K562 (cell line): ENCODE data around the gene PTH2. TPM values are rescaled to one million over a fixed set of nuclear protein-coding genes. Genes with fewer than 3 reads are reported as not detected.
A peak's percentile ranks its signal among the peaks of the same experiment; 100 is the strongest.

Source experiments
- ATAC-seq: fragments of 200-7000 bp; cut with Tn5 transposase; 3 replicates; pipeline ENCODE4 v1.9.1; 2020; ENCODE audit warnings: moderate library complexity
- BruUV-seq: library from RNA; stranded (reverse); fragments of 400-500 nt; replicated peaks from 2 replicates; lab custom pipeline; 2021; lab: Mats Ljungman, UMichigan
- CTCF ChIA-PET: fragments of 300-600 bp; formaldehyde crosslinking; extraction: SDS; loops from one replicate; lab custom pipeline; 2021; ENCODE audit warnings: low intra/inter-chr PET ratio; lab: Yijun Ruan, JAX
- POLR2A ChIA-PET: fragments of 300-600, 350-650 bp; sonication (Branson Sonifier 250); formaldehyde crosslinking; extraction: SDS; loops from one replicate; lab custom pipeline; 2021; ENCODE audit warnings: antibody characterized with exemption, inconsistent platforms; lab: Yijun Ruan, JAX
- DNase-seq, 4 experiments: peaks; one replicate each; pipeline versions ENCODE4 v3.0.0 to v3.0.0-alpha.2; 2011 to 2018; ENCODE audit warnings: low spot score in 3 of 4, mixed read lengths in 3 of 4; ENCODE audit errors: extremely low read depth in 1 of 4
- FAIRE-seq: peaks from 2 replicates; lab custom pipeline; 2011; peaks lifted over from hg19 to GRCh38; lab: Jason Lieb, UNC
- H2AFZ ChIP-seq: 2 replicates; pipeline ENCODE4 v1.6.0; 2011; ENCODE audit warnings: low read depth, low read length, control low read depth, inconsistent platforms
- H3K27ac ChIP-seq: fragments of 200-600 bp; 3 replicates; pipeline ENCODE4 v1.8.0; 2011; ENCODE audit warnings: low read depth, mild to moderate bottlenecking, control low read depth, inconsistent platforms, low read length, moderate library complexity, mixed read lengths; ENCODE audit errors: extremely low read depth
- H3K27me3 ChIP-seq, 2 experiments: fragments of 300-600 bp in 1 of 2; 2 replicates in 1 of 2; 3 replicates in 1 of 2; pipeline versions ENCODE4 v1.6.0 to v1.8.0; 2011; ENCODE audit warnings: inconsistent platforms in 2 of 2, low read length in 2 of 2, mild to moderate bottlenecking in 1 of 2, mixed read lengths in 1 of 2, moderate library complexity in 1 of 2; ENCODE audit not compliant: control insufficient read depth in 2 of 2, insufficient read depth in 2 of 2
- H3K36me3 ChIP-seq: fragments of 300-600 bp; 3 replicates; pipeline ENCODE4 v1.8.0; 2011; ENCODE audit warnings: mild to moderate bottlenecking, low read length, inconsistent platforms; ENCODE audit not compliant: control insufficient read depth, insufficient read depth
- H3K4me1 ChIP-seq, 2 experiments: fragments of 200-600 bp in 1 of 2; replicated peaks in 1 of 2; 2 replicates in 1 of 2; 3 replicates in 1 of 2; pipeline versions ENCODE4 v1.5.1 to v1.8.0; 2011; ENCODE audit warnings: inconsistent platforms in 2 of 2, low read length in 2 of 2, mild to moderate bottlenecking in 1 of 2, mixed read lengths in 1 of 2, moderate library complexity in 1 of 2; ENCODE audit not compliant: control insufficient read depth in 2 of 2, insufficient read depth in 2 of 2
- H3K4me2 ChIP-seq: 2 replicates; pipeline ENCODE4 v1.6.1; 2011; ENCODE audit warnings: low read length, control low read depth, inconsistent platforms, mixed read lengths; ENCODE audit not compliant: insufficient read depth
- H3K4me3 ChIP-seq: fragments of 200-600 bp; sonication (generic), shearing (Covaris generic); 2 replicates; pipeline ENCODE4 v1.5.1; 2016; ENCODE audit warnings: control low read depth, inconsistent platforms
- H3K79me2 ChIP-seq: fragments of 200-600 bp; 3 replicates; pipeline ENCODE4 v1.8.0; 2011; ENCODE audit warnings: low read length, inconsistent platforms; ENCODE audit not compliant: control insufficient read depth, insufficient read depth
- H3K9ac ChIP-seq, 2 experiments: 2 replicates each; pipeline versions ENCODE4 v1.6.0 to v1.6.1; 2011; ENCODE audit warnings: low read depth in 2 of 2, low read length in 2 of 2, control low read depth in 1 of 2, inconsistent platforms in 1 of 2, mild to moderate bottlenecking in 1 of 2, mixed read lengths in 1 of 2; ENCODE audit not compliant: insufficient read depth in 1 of 2
- H3K9me1 ChIP-seq: one replicate; pipeline ENCODE4 v1.6.0; 2011; ENCODE audit warnings: inconsistent platforms, mild to moderate bottlenecking, low read length, moderate library complexity; ENCODE audit not compliant: control insufficient read depth, insufficient read depth
- H3K9me3 ChIP-seq: replicated peaks from 2 replicates; pipeline ENCODE4 v1.5.1; 2011; ENCODE audit warnings: low read depth, low read length, inconsistent platforms; ENCODE audit not compliant: control insufficient read depth, insufficient read depth
- H4K20me1 ChIP-seq: replicated peaks from 2 replicates; pipeline ENCODE4 v1.6.1; 2011; ENCODE audit warnings: low read length, inconsistent platforms, mixed read lengths; ENCODE audit not compliant: control insufficient read depth, insufficient read depth
- BCL6 ChIP-seq: fragments of 250-450 bp; sonication (Bioruptor Pico); IDR thresholded peaks from 2 replicates; pipeline ENCODE4 v1.4.0; 2020
- EHMT2 ChIP-seq: fragments of 450-650 bp; IDR thresholded peaks from 2 replicates; pipeline ENCODE4 v1.6.1; 2018; ENCODE audit warnings: antibody characterized with exemption
- ESRRA ChIP-seq: fragments of 450-650 bp; IDR thresholded peaks from 2 replicates; pipeline ENCODE4 v1.6.1; 2014; ENCODE audit warnings: low read depth, mild to moderate bottlenecking, moderate library complexity, borderline replicate concordance
- MCM2 ChIP-seq: fragments of 450-650 bp; IDR thresholded peaks from 2 replicates; pipeline ENCODE4 v1.6.1; 2017; ENCODE audit warnings: low read depth, mild to moderate bottlenecking
- NELFE ChIP-seq: IDR thresholded peaks from 2 replicates; pipeline ENCODE4 v1.6.1; 2011; ENCODE audit warnings: mild to moderate bottlenecking; ENCODE audit not compliant: insufficient read depth, insufficient read length
- OTX1 ChIP-seq: fragments of 450-650 bp; formaldehyde crosslinking; IDR thresholded peaks from 2 replicates; pipeline ENCODE4 v1.4.0; 2022; ENCODE audit warnings: mild to moderate bottlenecking
- PCBP1 ChIP-seq: fragments of 200-400 bp; formaldehyde crosslinking; IDR thresholded peaks from 2 replicates; pipeline ENCODE4 v1.6.1; 2018; ENCODE audit warnings: mild to moderate bottlenecking, low read depth, low read length; ENCODE audit not compliant: poor library complexity, severe bottlenecking
- WGBS: fragments of 100-300 bp; shearing (Covaris generic); methylation state at CpG from one replicate; pipeline ENCODE4 v1.1.6; 2016; ENCODE audit warnings: low coverage, mixed read lengths; ENCODE audit not compliant: insufficient coverage; ENCODE audit errors: missing lambda C conversion rate; 5-methylcytosine and 5-hydroxymethylcytosine counted together
- in situ Hi-C: fragments of 300-500 bp; cut with MboI; formaldehyde crosslinking; loops from 4 replicates; pipeline ENCODE4 v1.15.0; 2018; ENCODE audit warnings: inconsistent platforms, mixed read lengths
- intact Hi-C: fragments of 100-400 bp; cut with micrococcal nuclease; formaldehyde crosslinking; loops from 2 replicates; pipeline ENCODE4 v1.14.2; 2022
- polyA plus RNA-seq, 8 experiments: library from polyadenylated mRNA; depleted of rRNA in 4 of 8; stranded (reverse) in 5 of 8; unstranded in 3 of 8; fragments of >200 nt; fragmentation: Nextera tagmentation in 2 of 8; fragmentation: Illumina TruSeq in 1 of 8; extraction: Ambion mirVana in 2 of 8; extraction: Trizol in 1 of 8; gene quantifications; 2 replicates each; pipeline versions ENCODE4 v1.2.1 to v1.2.3, GENCODE V29; 2011 to 2014; ENCODE audit warnings: inconsistent platforms in 1 of 8, missing spikeins in 1 of 8
- total RNA-seq, 7 experiments: library from RNA; depleted of rRNA in 6 of 7; stranded (reverse); fragments of >200 nt in 6 of 7; fragmentation: Illumina TruSeq in 2 of 7; extraction: Trizol in 2 of 7; gene quantifications; 2 replicates each; pipeline versions ENCODE4 v1.2.1 to v1.2.3, GENCODE V29; 2011 to 2021; ENCODE audit warnings: low replicate concordance in 1 of 7
- TF ChIP-seq, protein P1 (sequence below), 2 experiments: IDR thresholded peaks; 2 replicates each; pipeline ENCODE4 v1.6.1; 2011; ENCODE audit warnings: borderline replicate concordance in 1 of 2, control low read depth in 1 of 2, low read depth in 1 of 2, low read length in 1 of 2, mild to moderate bottlenecking in 1 of 2, mixed read lengths in 1 of 2, moderate library complexity in 1 of 2; ENCODE audit not compliant: insufficient read depth in 1 of 2, insufficient read length in 1 of 2, poor library complexity in 1 of 2, severe bottlenecking in 1 of 2; ENCODE audit errors: extremely low read depth in 1 of 2

Gene PTH2
- total and polyA plus RNA-seq, 9 of the 15 experiments (the other 6 are each of a cell fraction or from before 2014, with no cell fraction given): 1.3 TPM; not detected in 8

DNA sequence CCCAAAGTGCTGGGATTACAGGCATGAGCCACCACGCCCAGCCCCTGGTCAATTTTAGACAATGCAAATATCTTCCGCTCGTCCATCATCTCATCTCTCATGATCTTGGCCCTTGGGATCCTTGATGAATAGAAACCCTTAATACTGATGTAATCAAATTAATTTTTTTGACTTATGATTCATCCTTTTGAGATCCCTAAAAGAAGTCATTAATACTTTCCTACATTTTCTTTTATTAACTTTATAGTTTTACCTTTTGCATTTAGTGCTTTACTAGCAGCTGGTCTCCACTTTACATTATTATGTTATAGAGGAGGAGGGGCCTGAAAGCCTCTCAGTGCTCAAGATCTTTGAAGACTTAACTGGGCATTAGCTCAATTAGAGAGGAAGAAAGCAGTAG is 42.9 kb downstream of the PTH2 start:
- H4K20me1 ChIP-seq: no peaks in the 10 kb centered on the region
- DNase-seq (no peak), FAIRE-seq (no peak), ATAC-seq (no peak)
- no TSS peak for BruUV-seq
- in situ Hi-C loops: no loop called here
- no peak overlapping the region for H3K4me3 ChIP-seq
- no peaks in the 10 kb centered on the region for H3K27me3 ChIP-seq
- H2AFZ ChIP-seq: no peak overlapping the region
- H3K27ac ChIP-seq: no peak overlapping the region
- H3K9me3 ChIP-seq: peaks cover 6% of the 10 kb centered on the region
- 23% methylated on average over 3 of the region's 3 CpGs for whole genome bisulfite sequencing
- POLR2A ChIA-PET: interaction anchor here (0.6 to 0.7 kb wide), 2 partner anchors 336 to 1639 kb away, joined by 3 read pairs; no protein-coding TSS in a partner anchor
- H3K9ac ChIP-seq: no peak overlapping the region
- no peaks in the 10 kb centered on the region for H3K79me2 ChIP-seq
- no peaks in the 10 kb centered on the region; a peak in 1 of 5 replicates for H3K4me1 ChIP-seq
- no peaks in the 10 kb centered on the region for H3K36me3 ChIP-seq
- TF ChIP-seq PCBP1 (no peak), BCL6 (CRISPR knock-in tag) (no peak)
- CTCF ChIA-PET: no interaction called here
- H3K4me2 ChIP-seq: no peak overlapping the region
- H3K9me1 ChIP-seq: no peaks in the 10 kb centered on the region
- intact Hi-C loops: no loop called here

DNA sequence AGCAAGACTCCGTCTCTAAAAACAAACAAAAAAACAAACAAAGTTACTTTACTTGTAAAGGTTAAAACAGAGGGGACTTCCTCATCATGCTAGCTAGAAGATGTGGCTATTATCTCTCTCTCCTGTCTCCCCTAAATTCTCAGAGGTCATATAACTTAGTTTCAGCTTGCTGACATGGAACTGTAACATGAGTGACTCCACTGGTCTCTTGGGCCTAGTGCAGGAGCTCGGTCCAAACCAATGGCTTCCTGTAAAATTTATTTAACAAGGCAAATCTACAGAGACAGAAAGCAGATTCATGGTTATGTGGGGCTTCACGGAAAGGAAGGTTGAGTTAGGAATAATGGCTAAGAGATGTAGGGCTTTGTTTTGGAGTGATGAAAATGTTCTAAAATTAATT is 44.7 kb downstream of the PTH2 start:
- CTCF ChIA-PET: no interaction called here

More for the DNA sequence above, 44.7 kb downstream of the PTH2 start:
- FAIRE-seq: no peak
- intact Hi-C loops: no loop called here
- POLR2A ChIA-PET: interaction anchor here (0.7 kb wide), 1 partner anchor 200 kb away, joined by 3 read pairs; no protein-coding TSS in a partner anchor
- no peaks in the 10 kb centered on the region for H3K36me3 ChIP-seq
- no peaks in the 10 kb centered on the region for H3K79me2 ChIP-seq
- H3K9ac ChIP-seq: no peak overlapping the region
- WGBS: 45% methylated on average over 3 of the region's 3 CpGs
- no peak for DNase-seq
- no peaks in the 10 kb centered on the region for H3K27me3 ChIP-seq
- in situ Hi-C loops: no loop called here
- no peaks in the 10 kb centered on the region for H4K20me1 ChIP-seq
- H3K4me3 ChIP-seq: no peak overlapping the region
- H3K4me2 ChIP-seq: no peak overlapping the region
- no peaks in the 10 kb centered on the region for H3K9me1 ChIP-seq
- no TSS peak for BruUV-seq
- TF ChIP-seq OTX1 (CRISPR knock-in tag) (no peak), EHMT2 (no peak), MCM2 (no peak), ESRRA (0 out of 2 replicates have a peak, but pooled peaks have one; percentile 22), NELFE (no peak)
- TF ChIP-seq, protein P1, sequence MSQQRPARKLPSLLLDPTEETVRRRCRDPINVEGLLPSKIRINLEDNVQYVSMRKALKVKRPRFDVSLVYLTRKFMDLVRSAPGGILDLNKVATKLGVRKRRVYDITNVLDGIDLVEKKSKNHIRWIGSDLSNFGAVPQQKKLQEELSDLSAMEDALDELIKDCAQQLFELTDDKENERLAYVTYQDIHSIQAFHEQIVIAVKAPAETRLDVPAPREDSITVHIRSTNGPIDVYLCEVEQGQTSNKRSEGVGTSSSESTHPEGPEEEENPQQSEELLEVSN (IDR thresholded peaks at IDR 0.05; ENCODE audit: borderline replicate concordance in 1 of 2, extremely low read depth in 1 of 2, insufficient read depth in 1 of 2, insufficient read length in 1 of 2, low read depth in 1 of 2, low read length in 1 of 2, poor library complexity in 1 of 2, severe bottlenecking in 1 of 2): no peak
- peaks cover 6% of the 10 kb centered on the region for H3K9me3 ChIP-seq
- 0 out of 2 replicates have a peak overlapping the region, but pooled peaks have one; percentile 11 for H2AFZ ChIP-seq
- peaks cover 0 to 6% of the 10 kb centered on the region in 2 experiments; a peak in 2 of 5 replicates for H3K4me1 ChIP-seq
- no peak for ATAC-seq
- H3K27ac ChIP-seq: no peak overlapping the region
